SU-DHL-6 (cell line): ENCODE data around the gene TAS2R30.
"Not testable (repeated sequence)": the region's sequence is repeated elsewhere in the genome, so short reads cannot be mapped to it uniquely, and the experiment has no call there.

Source experiments
- H2AFZ ChIP-seq: fragments of 200-600 bp; sonication (generic); 2 replicates; pipeline ENCODE4 v1.6.1; 2014; ENCODE audit warnings: low read depth, mild to moderate bottlenecking, moderate library complexity, mixed read lengths, antibody characterized with exemption, low read length; ENCODE audit not compliant: severe bottlenecking
- H3F3A ChIP-seq: fragments of 200-600 bp; shearing (Covaris generic); 2 replicates; pipeline ENCODE4 v1.6.0; 2016; ENCODE audit warnings: antibody characterized with exemption, mild to moderate bottlenecking; ENCODE audit not compliant: insufficient read depth
- H3K27ac ChIP-seq: fragments of 200-600 bp; sonication (generic); 2 replicates; pipeline ENCODE4 v1.5.1; 2016; ENCODE audit warnings: low read depth, mild to moderate bottlenecking, low read length, moderate library complexity, mixed read lengths
- H3K27me3 ChIP-seq: fragments of 200-600 bp; sonication (generic), shearing (Covaris generic); 2 replicates; pipeline ENCODE4 v1.6.0; 2014; ENCODE audit warnings: mild to moderate bottlenecking, low read length
- H3K36me3 ChIP-seq: fragments of 200-600 bp; sonication (generic); 2 replicates; pipeline ENCODE4 v1.6.1; 2014; ENCODE audit warnings: mild to moderate bottlenecking, low read length, mixed read lengths
- H3K4me2 ChIP-seq: fragments of 300-600, 200-600 bp; shearing (Covaris generic), sonication (generic); 2 replicates; pipeline ENCODE4 v1.6.0; 2014; ENCODE audit warnings: low read length, low read depth, mild to moderate bottlenecking; ENCODE audit not compliant: poor library complexity, severe bottlenecking
- H3K4me3 ChIP-seq: fragments of 200-600 bp; sonication (generic); 2 replicates; pipeline ENCODE4 v1.5.1; 2014; ENCODE audit warnings: antibody characterized with exemption, low read length, mild to moderate bottlenecking, mixed read lengths; ENCODE audit not compliant: insufficient read depth, poor library complexity, severe bottlenecking
- H3K79me2 ChIP-seq: fragments of 200-600 bp; sonication (generic); 2 replicates; pipeline ENCODE4 v1.6.1; 2014; ENCODE audit warnings: mild to moderate bottlenecking, low read length, moderate library complexity; ENCODE audit not compliant: insufficient read depth
- H3K9ac ChIP-seq: fragments of 200-600 bp; sonication (generic); 2 replicates; pipeline ENCODE4 v1.7.0; 2014; ENCODE audit warnings: mild to moderate bottlenecking, low read length
- H3K9me2 ChIP-seq: fragments of 200-600 bp; sonication (generic); replicated peaks from 2 replicates; pipeline ENCODE4 v1.6.1; 2014; ENCODE audit warnings: low read length; ENCODE audit not compliant: insufficient read depth
- H3K9me3 ChIP-seq: fragments of 200-600 bp; sonication (generic); 2 replicates; pipeline ENCODE4 v1.6.1; 2014; ENCODE audit warnings: low read length, mixed read lengths; ENCODE audit not compliant: insufficient read depth
- H4K20me1 ChIP-seq: fragments of 200-600 bp; sonication (generic); 2 replicates; pipeline ENCODE4 v1.6.1; 2014; ENCODE audit warnings: low read depth, mild to moderate bottlenecking, antibody characterized with exemption, low read length, moderate library complexity, mixed read lengths
- EZH2phosphoT487 ChIP-seq: fragments of 200-600 bp; sonication (generic), shearing (Covaris generic); conservative IDR thresholded peaks from 2 replicates; pipeline ENCODE4 v1.6.1; 2018; ENCODE audit warnings: mild to moderate bottlenecking, antibody characterized with exemption, low read length, moderate library complexity, mixed read lengths
- TF ChIP-seq, protein P1 (sequence below): fragments of 200-600 bp; sonication (generic); IDR thresholded peaks from one replicate; pipeline ENCODE4 v1.5.1; 2017; ENCODE audit warnings: antibody characterized with exemption, mild to moderate bottlenecking, low read length, moderate library complexity; ENCODE audit not compliant: insufficient read depth, poor library complexity, severe bottlenecking

TAS2R30 gene

DNA sequence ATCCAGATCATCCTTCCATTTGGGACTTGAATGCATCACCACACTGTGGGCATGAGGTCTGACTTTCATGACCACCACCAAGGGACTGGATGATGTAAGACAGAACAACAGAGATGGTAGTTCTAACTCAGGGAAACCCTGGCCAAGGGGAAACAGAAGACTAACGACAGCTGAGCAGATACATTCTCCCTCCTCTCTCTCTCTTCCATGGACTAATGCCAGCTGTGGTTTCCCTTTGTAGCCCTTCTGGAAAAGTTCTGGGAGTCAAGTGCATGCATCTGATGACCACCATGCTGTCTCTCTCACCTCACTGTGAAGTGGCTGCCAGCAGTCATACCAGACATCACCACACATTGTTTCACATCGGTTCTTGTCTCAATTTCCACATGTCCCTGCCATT, 3.4 kb downstream of the TAS2R30 start:
- Histone ChIP-seq H3K9me2 (no peaks in the 10 kb centered on the region), H3K36me3 (no peaks in the 10 kb centered on the region), H3K27ac (no peak overlapping the region), H3K4me3 (no peak overlapping the region), H4K20me1 (no peaks in the 10 kb centered on the region), H3K79me2 (peaks cover 5% of the 10 kb centered on the region; the same call in 1 of the 2 replicates), H3K9me3 (no peaks in the 10 kb centered on the region), H3K9ac (no peak overlapping the region), H3F3A (no peaks in the 10 kb centered on the region), H2AFZ (no peak overlapping the region), H3K4me2 (no peak overlapping the region), H3K27me3 (no peaks in the 10 kb centered on the region)
- TF ChIP-seq, protein P1, sequence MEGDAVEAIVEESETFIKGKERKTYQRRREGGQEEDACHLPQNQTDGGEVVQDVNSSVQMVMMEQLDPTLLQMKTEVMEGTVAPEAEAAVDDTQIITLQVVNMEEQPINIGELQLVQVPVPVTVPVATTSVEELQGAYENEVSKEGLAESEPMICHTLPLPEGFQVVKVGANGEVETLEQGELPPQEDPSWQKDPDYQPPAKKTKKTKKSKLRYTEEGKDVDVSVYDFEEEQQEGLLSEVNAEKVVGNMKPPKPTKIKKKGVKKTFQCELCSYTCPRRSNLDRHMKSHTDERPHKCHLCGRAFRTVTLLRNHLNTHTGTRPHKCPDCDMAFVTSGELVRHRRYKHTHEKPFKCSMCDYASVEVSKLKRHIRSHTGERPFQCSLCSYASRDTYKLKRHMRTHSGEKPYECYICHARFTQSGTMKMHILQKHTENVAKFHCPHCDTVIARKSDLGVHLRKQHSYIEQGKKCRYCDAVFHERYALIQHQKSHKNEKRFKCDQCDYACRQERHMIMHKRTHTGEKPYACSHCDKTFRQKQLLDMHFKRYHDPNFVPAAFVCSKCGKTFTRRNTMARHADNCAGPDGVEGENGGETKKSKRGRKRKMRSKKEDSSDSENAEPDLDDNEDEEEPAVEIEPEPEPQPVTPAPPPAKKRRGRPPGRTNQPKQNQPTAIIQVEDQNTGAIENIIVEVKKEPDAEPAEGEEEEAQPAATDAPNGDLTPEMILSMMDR: no peak
- TF ChIP-seq EZH2phosphoT487: no peak

DNA sequence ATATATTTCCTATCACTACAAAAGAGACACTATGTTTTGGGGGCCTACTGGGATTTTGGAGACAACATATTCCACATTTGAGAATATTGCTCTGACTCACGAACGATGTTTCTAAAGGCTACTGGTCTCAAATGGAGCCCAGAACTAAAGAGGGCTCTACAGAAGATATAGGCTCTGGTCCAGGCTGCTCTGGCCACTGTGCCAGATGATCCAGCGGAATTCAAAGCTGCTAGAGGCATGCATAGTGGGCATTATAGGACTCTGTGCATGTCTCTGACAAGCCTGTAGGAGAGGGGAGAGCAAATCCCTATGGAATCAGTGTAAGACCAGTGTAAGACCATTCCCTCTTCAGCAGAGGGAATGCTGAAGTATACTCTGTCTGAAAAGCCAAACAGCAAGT, 4.1 kb downstream of the TAS2R30 start:
- H3K79me2 ChIP-seq: peaks cover 5% of the 10 kb centered on the region; the same call in 1 of the 2 replicates
- no peaks in the 10 kb centered on the region for H3K27me3 ChIP-seq
- no peaks in the 10 kb centered on the region for H3K9me2 ChIP-seq
- H3K27ac ChIP-seq: no peak overlapping the region
- H3K9ac ChIP-seq: no peak overlapping the region
- no peaks in the 10 kb centered on the region for H3K36me3 ChIP-seq
- H3K9me3 ChIP-seq: no peaks in the 10 kb centered on the region
- no peak overlapping the region for H3K4me2 ChIP-seq
- H3K4me3 ChIP-seq: no peak overlapping the region
- no peak overlapping the region for H2AFZ ChIP-seq
- no peaks in the 10 kb centered on the region for H3F3A ChIP-seq
- no peak for TF ChIP-seq EZH2phosphoT487
- TF ChIP-seq, protein P1: no peak
- no peaks in the 10 kb centered on the region for H4K20me1 ChIP-seq

DNA sequence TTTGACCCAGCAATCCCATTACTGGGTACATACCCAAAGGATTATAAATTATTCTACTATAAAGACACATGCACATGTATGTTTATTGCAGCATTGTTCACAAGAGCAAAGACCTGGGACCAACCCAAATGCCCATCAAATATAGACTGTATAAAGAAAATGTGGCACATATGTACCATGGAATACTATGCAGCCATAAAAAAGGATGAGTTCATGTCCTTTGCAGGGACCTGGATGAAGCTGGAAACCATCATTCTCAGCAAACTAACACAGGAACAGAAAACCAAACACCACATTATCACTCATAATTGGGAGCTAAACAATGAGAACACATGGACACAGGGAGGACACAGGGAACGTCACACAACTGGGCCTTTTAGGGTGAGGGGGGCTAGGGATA, 20.3 kb downstream of the TAS2R30 start:
- not testable (repeated sequence) for H4K20me1 ChIP-seq, H3K4me2 ChIP-seq, H3K9ac ChIP-seq, H3K9me3 ChIP-seq, H3K27me3 ChIP-seq, H3K27ac ChIP-seq, H3K36me3 ChIP-seq, H3K4me3 ChIP-seq, H2AFZ ChIP-seq, H3K9me2 ChIP-seq, H3F3A ChIP-seq
- H3K79me2 ChIP-seq: peaks cover 17% of the 10 kb centered on the region; the same call in 1 of the 2 replicates

- H3K9me3 ChIP-seq, H3K9me2 ChIP-seq, H3K36me3 ChIP-seq, H3K27me3 ChIP-seq, H3K4me3 ChIP-seq, H3K9ac ChIP-seq, H2AFZ ChIP-seq, H3K27ac ChIP-seq, H3K4me2 ChIP-seq, H4K20me1 ChIP-seq, H3F3A ChIP-seq: not testable (repeated sequence)
- peaks cover 21% of the 10 kb centered on the region; the same call in 1 of the 2 replicates for H3K79me2 ChIP-seq
These were observed 23.2 kb downstream of the TAS2R30 start for GRCh38 chr12:11111213-11111612.
